NCI-H146 treated with DMSO at 0.1 percent for 48 hours (cell line): ENCODE measurements around the gene FAM161A.

Source experiments
- DNase-seq: peaks from one replicate; lab custom pipeline; 2025; ENCODE audit not compliant: unreplicated experiment; lab: John Stamatoyannopoulos, UW

FAM161A gene

GRCh38 chr2:61787941-61788563, 65.8 kb downstream of the FAM161A start:
- DNase-seq = no peak

- no peak for DNase-seq
These were observed 67.0 kb downstream of the FAM161A start for GRCh38 chr2:61786876-61787275.

GRCh38 chr2:61785583-61785982, 68.3 kb downstream of the FAM161A start:
- DNase-seq = peak; percentile 83

GRCh38 chr2:61784643-61785042, 69.2 kb downstream of the FAM161A start:
- DNase-seq = no peak

- DNase-seq = no peak
These were observed 77.8 kb downstream of the FAM161A start for GRCh38 chr2:61775956-61776570.
